Epithelial cell of prostate (primary cell): ENCODE data around the gene NCOA3.

ENCODE experiments used
- DNase-seq: peaks from one replicate; pipeline ENCODE4 v3.0.0-alpha.2; 2011; ENCODE audit warnings: low read depth, low spot score
- H3K27ac ChIP-seq: fragments of 450-650 bp; 2 replicates; pipeline ENCODE4 v1.5.1; 2017; ENCODE audit warnings: mild to moderate bottlenecking

NCOA3 gene

GRCh38 chr20:47688385-47689381 is 187.0 kb downstream of the NCOA3 start:
- H3K27ac ChIP-seq: no peak overlapping the region
- DNase-seq: no peak

GRCh38 chr20:47689731-47690130 is 188.0 kb downstream of the NCOA3 start:
- H3K27ac ChIP-seq: no peak overlapping the region
- DNase-seq: no peak

- DNase-seq: no peak
- H3K27ac ChIP-seq: no peak overlapping the region
Measured at GRCh38 chr20:47691625-47692024, 189.9 kb downstream of the NCOA3 start.

- H3K27ac ChIP-seq: no peak overlapping the region
- DNase-seq: no peak
Measured at GRCh38 chr20:47694021-47694818, 192.5 kb downstream of the NCOA3 start.

GRCh38 chr20:47696856-47697255 is 195.2 kb downstream of the NCOA3 start:
- H3K27ac ChIP-seq: no peak overlapping the region

GRCh38 chr20:47698142-47698541 is 196.5 kb downstream of the NCOA3 start:
- no peak overlapping the region for H3K27ac ChIP-seq

More at GRCh38 chr20:47696856-47697255, 195.2 kb downstream of the NCOA3 start:
- no peak for DNase-seq

GRCh38 chr20:47699818-47700217 is 198.1 kb downstream of the NCOA3 start:
- no peak for DNase-seq
- H3K27ac ChIP-seq: no peak overlapping the region

More at GRCh38 chr20:47698142-47698541, 196.5 kb downstream of the NCOA3 start:
- no peak for DNase-seq

GRCh38 chr20:47700327-47700726 is 198.6 kb downstream of the NCOA3 start:
- no peak for DNase-seq
- no peak overlapping the region for H3K27ac ChIP-seq

GRCh38 chr20:47701612-47702011 is 199.9 kb downstream of the NCOA3 start:
- H3K27ac ChIP-seq: no peak overlapping the region
- DNase-seq: no peak

- no peak overlapping the region for H3K27ac ChIP-seq
- no peak for DNase-seq
Measured at GRCh38 chr20:47703748-47704147, 202.1 kb downstream of the NCOA3 start.

GRCh38 chr20:47704746-47705496 is 203.2 kb downstream of the NCOA3 start:
- DNase-seq: no peak
- no peak overlapping the region for H3K27ac ChIP-seq

GRCh38 chr20:47705497-47705856 is 203.8 kb downstream of the NCOA3 start:
- no peak for DNase-seq
- H3K27ac ChIP-seq: no peak overlapping the region

- no peak for DNase-seq
- H3K27ac ChIP-seq: no peak overlapping the region
Measured at GRCh38 chr20:47706345-47706744, 204.7 kb downstream of the NCOA3 start.
